Neural progenitor cell (in vitro differentiated cells): ENCODE data around the gene MS4A1.

Experiments used
- CTCF ChIP-seq: fragments of 200-600 bp; sonication (generic); IDR thresholded peaks from 2 replicates; pipeline ENCODE4 v1.5.1; 2017; ENCODE audit warnings: antibody characterized with exemption, mild to moderate bottlenecking
- EZH2 ChIP-seq: fragments of 200-600 bp; sonication (generic); IDR thresholded peaks from 2 replicates; pipeline ENCODE4 v1.6.1; 2017; ENCODE audit warnings: antibody characterized with exemption, mild to moderate bottlenecking, moderate library complexity
- EZH2phosphoT487 ChIP-seq: fragments of 200-600 bp; sonication (generic); IDR thresholded peaks from 2 replicates; pipeline ENCODE4 v1.6.1; 2017; ENCODE audit warnings: antibody characterized with exemption

DNA sequence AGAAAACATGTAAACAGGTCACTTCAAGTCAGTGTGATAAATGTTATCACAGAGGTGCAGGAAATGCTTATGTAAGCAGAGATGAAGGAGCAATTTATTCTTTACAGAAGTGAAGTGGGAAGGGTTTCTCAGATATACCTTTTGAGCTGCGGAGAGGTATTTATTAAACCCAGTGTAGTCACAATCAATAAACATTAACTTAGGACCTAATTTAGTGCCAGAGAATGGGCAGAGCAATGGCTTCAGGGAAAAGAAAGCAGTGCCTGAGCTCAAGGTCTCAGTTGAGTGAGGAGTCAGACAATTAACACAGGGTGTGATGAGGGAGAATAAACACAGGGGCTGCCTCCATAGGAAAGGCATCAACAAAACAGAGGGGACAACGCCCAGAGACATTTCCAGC, 24.4 kb upstream of the MS4A1 start:
- TF ChIP-seq CTCF, result no peak
- no peak for TF ChIP-seq EZH2
- TF ChIP-seq EZH2phosphoT487, result no peak
